Measurements from ENCODE around the gene ZNF275.

ZNF275 gene

DNA sequence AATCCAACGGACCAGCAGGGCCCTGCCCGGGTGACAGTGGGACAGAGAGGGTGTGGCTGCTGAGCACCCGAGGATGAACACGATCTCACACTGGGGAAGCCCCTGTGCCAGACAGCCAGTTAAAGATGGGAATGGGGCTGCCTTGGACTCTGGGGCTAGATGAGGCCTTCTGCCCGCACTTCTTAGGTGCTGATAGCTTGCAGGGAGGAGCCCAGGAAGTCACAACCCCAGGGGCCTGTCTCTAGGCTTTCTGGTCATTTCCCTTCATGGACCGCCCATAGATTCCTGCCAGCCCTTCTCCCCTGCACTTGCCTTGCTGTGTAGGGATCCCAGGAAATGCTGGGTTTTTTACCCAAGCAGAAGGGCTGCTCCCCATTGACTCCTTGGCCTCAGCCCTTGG is 6.2 kb downstream of the ZNF275 start:
- H3K9ac ChIP-seq (ENCODE audit: low read depth, low read length): no peak overlapping the region
- no peaks in the 10 kb centered on the region for H3K4me1 ChIP-seq (ENCODE audit: control insufficient read depth, insufficient read depth, low read length)
- no peak overlapping the region for H3K27ac ChIP-seq (ENCODE audit: low read depth, low read length)
- peaks cover 13% of the 10 kb centered on the region; the same call in 1 of the 2 replicates for H3K36me3 ChIP-seq (ENCODE audit: control insufficient read depth, insufficient read depth, low read length)
- peaks cover 50% of the 10 kb centered on the region for H3K9me3 ChIP-seq (ENCODE audit: control insufficient read depth, insufficient read depth, low read length)
- H3K4me3 ChIP-seq (ENCODE audit: low read depth, low read length): no peak overlapping the region
- H3K27me3 ChIP-seq (ENCODE audit: control insufficient read depth, insufficient read depth, low read length): no peaks in the 10 kb centered on the region

- H3K27ac ChIP-seq (ENCODE audit: low read depth, low read length): no peak overlapping the region
- H3K27me3 ChIP-seq (ENCODE audit: control insufficient read depth, insufficient read depth, low read length): no peaks in the 10 kb centered on the region
- peaks cover 24% of the 10 kb centered on the region for H3K36me3 ChIP-seq (ENCODE audit: control insufficient read depth, insufficient read depth, low read length)
- H3K9ac ChIP-seq (ENCODE audit: low read depth, low read length): no peak overlapping the region
- no peak overlapping the region for H3K4me3 ChIP-seq (ENCODE audit: low read depth, low read length)
- H3K4me1 ChIP-seq (ENCODE audit: control insufficient read depth, insufficient read depth, low read length): no peaks in the 10 kb centered on the region
- H3K9me3 ChIP-seq (ENCODE audit: control insufficient read depth, insufficient read depth, low read length): peaks cover 41% of the 10 kb centered on the region
Measured at GRCh38 chrX:153342762-153343558, 9.0 kb downstream of the ZNF275 start.

- Histone ChIP-seq H3K9ac (ENCODE audit: low read depth, low read length) (no peak overlapping the region), H3K27me3 (ENCODE audit: control insufficient read depth, insufficient read depth, low read length) (no peaks in the 10 kb centered on the region), H3K27ac (ENCODE audit: low read depth, low read length) (no peak overlapping the region), H3K4me1 (ENCODE audit: control insufficient read depth, insufficient read depth, low read length) (no peaks in the 10 kb centered on the region), H3K36me3 (ENCODE audit: control insufficient read depth, insufficient read depth, low read length) (peaks cover 31% of the 10 kb centered on the region), H3K4me3 (ENCODE audit: low read depth, low read length) (no peak overlapping the region), H3K9me3 (ENCODE audit: control insufficient read depth, insufficient read depth, low read length) (peaks cover 41% of the 10 kb centered on the region)
Measured at GRCh38 chrX:153343674-153344073, 9.7 kb downstream of the ZNF275 start.

DNA sequence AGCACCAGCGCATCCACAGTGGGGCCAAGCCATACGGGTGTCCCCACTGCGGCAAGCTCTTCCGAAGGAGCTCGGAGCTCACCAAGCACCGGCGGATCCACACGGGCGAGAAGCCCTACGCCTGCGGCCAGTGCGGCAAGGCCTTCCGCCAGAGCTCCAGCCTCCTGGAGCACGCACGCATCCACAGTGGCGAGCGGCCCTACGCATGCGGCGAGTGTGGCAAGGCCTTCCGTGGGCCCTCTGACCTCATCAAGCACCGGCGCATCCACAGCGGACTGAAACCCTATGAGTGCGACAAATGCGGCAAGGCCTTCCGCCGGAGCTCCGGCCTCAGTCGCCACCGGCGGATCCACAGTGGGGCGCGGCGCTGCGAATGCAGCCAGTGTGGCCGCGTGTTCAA is 13.6 kb downstream of the ZNF275 start:
- no peak overlapping the region for H3K27ac ChIP-seq (ENCODE audit: low read depth, low read length)

GRCh38 chrX:153348421-153348820 is 14.5 kb downstream of the ZNF275 start:
- Histone ChIP-seq H3K4me3 (ENCODE audit: low read depth, low read length) (no peak overlapping the region), H3K9ac (ENCODE audit: low read depth, low read length) (no peak overlapping the region), H3K27me3 (ENCODE audit: control insufficient read depth, insufficient read depth, low read length) (no peaks in the 10 kb centered on the region), H3K9me3 (ENCODE audit: control insufficient read depth, insufficient read depth, low read length) (peaks cover 41% of the 10 kb centered on the region), H3K27ac (ENCODE audit: low read depth, low read length) (no peak overlapping the region), H3K4me1 (ENCODE audit: control insufficient read depth, insufficient read depth, low read length) (no peaks in the 10 kb centered on the region), H3K36me3 (ENCODE audit: control insufficient read depth, insufficient read depth, low read length) (peaks cover 38% of the 10 kb centered on the region)

More for the DNA sequence above, 13.6 kb downstream of the ZNF275 start:
- Histone ChIP-seq H3K9ac (ENCODE audit: low read depth, low read length) (no peak overlapping the region), H3K9me3 (ENCODE audit: control insufficient read depth, insufficient read depth, low read length) (peaks cover 37% of the 10 kb centered on the region), H3K4me3 (ENCODE audit: low read depth, low read length) (no peak overlapping the region), H3K4me1 (ENCODE audit: control insufficient read depth, insufficient read depth, low read length) (no peaks in the 10 kb centered on the region), H3K27me3 (ENCODE audit: control insufficient read depth, insufficient read depth, low read length) (no peaks in the 10 kb centered on the region), H3K36me3 (ENCODE audit: control insufficient read depth, insufficient read depth, low read length) (peaks cover 38% of the 10 kb centered on the region)

DNA sequence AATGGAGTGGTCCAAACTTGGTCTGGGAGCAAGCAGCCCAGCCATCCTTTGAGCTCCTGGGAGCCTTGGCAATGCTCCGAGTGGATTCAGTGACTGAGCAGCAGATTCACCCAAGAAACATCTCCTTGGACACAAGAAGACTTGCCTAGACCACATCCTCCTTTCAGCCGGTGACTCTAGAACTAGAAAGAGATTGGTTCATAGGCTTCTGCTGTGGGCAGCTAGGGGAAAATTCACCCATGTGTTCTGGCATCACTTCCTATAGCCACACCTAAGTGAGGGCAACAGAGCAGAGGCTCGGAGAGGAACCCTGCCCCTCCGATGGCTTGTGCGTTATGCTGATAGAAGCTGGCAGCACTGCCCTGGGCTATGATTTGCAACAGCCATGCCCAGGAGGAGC is 16.0 kb downstream of the ZNF275 start:
- Histone ChIP-seq H3K9ac (ENCODE audit: low read depth, low read length) (no peak overlapping the region), H3K27me3 (ENCODE audit: control insufficient read depth, insufficient read depth, low read length) (no peaks in the 10 kb centered on the region), H3K4me3 (ENCODE audit: low read depth, low read length) (no peak overlapping the region), H3K4me1 (ENCODE audit: control insufficient read depth, insufficient read depth, low read length) (no peaks in the 10 kb centered on the region), H3K9me3 (ENCODE audit: control insufficient read depth, insufficient read depth, low read length) (peaks cover 34% of the 10 kb centered on the region), H3K27ac (ENCODE audit: low read depth, low read length) (no peak overlapping the region), H3K36me3 (ENCODE audit: control insufficient read depth, insufficient read depth, low read length) (peaks cover 33% of the 10 kb centered on the region)

DNA sequence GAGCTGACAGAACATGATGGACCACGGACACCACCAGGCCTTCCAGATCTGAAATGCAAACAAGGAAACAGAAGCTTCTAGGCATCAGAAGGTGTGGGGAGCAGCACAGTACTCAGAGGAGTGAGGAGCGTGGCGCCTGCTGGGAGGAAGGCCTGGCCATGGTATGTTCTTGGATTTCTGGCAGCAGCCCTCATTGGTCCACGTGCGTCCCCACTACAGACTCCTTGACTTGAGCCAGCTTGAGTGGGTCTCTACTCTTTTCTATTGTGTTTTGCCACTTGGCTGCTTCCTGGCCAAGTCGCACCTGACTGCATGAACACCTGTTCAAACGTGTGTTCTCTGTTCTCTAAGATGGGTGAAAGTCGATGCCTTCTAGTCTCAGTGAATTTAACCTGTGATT is 18.0 kb downstream of the ZNF275 start:
- peaks cover 44% of the 10 kb centered on the region for H3K9me3 ChIP-seq (ENCODE audit: control insufficient read depth, insufficient read depth, low read length)
- no peak overlapping the region for H3K27ac ChIP-seq (ENCODE audit: low read depth, low read length)
- H3K27me3 ChIP-seq (ENCODE audit: control insufficient read depth, insufficient read depth, low read length): no peaks in the 10 kb centered on the region
- H3K36me3 ChIP-seq (ENCODE audit: control insufficient read depth, insufficient read depth, low read length): peaks cover 27% of the 10 kb centered on the region
- no peak overlapping the region for H3K9ac ChIP-seq (ENCODE audit: low read depth, low read length)
- no peaks in the 10 kb centered on the region for H3K4me1 ChIP-seq (ENCODE audit: control insufficient read depth, insufficient read depth, low read length)
- no peak overlapping the region for H3K4me3 ChIP-seq (ENCODE audit: low read depth, low read length)

GRCh38 chrX:153352858-153353257 is 18.9 kb downstream of the ZNF275 start:
- peaks cover 20% of the 10 kb centered on the region for H3K36me3 ChIP-seq (ENCODE audit: control insufficient read depth, insufficient read depth, low read length)
- H3K9ac ChIP-seq (ENCODE audit: low read depth, low read length): no peak overlapping the region
- no peak overlapping the region for H3K4me3 ChIP-seq (ENCODE audit: low read depth, low read length)
- peaks cover 51% of the 10 kb centered on the region for H3K9me3 ChIP-seq (ENCODE audit: control insufficient read depth, insufficient read depth, low read length)
- H3K4me1 ChIP-seq (ENCODE audit: control insufficient read depth, insufficient read depth, low read length): no peaks in the 10 kb centered on the region
- H3K27me3 ChIP-seq (ENCODE audit: control insufficient read depth, insufficient read depth, low read length): no peaks in the 10 kb centered on the region
- no peak overlapping the region for H3K27ac ChIP-seq (ENCODE audit: low read depth, low read length)

- Histone ChIP-seq H3K36me3 (ENCODE audit: control insufficient read depth, insufficient read depth, low read length) (peaks cover 15% of the 10 kb centered on the region), H3K9ac (ENCODE audit: low read depth, low read length) (no peak overlapping the region), H3K27ac (ENCODE audit: low read depth, low read length) (no peak overlapping the region), H3K27me3 (ENCODE audit: control insufficient read depth, insufficient read depth, low read length) (no peaks in the 10 kb centered on the region), H3K4me3 (ENCODE audit: low read depth, low read length) (no peak overlapping the region), H3K4me1 (ENCODE audit: control insufficient read depth, insufficient read depth, low read length) (no peaks in the 10 kb centered on the region), H3K9me3 (ENCODE audit: control insufficient read depth, insufficient read depth, low read length) (peaks cover 56% of the 10 kb centered on the region)
Measured at GRCh38 chrX:153353416-153353815, 19.5 kb downstream of the ZNF275 start.

- Histone ChIP-seq H3K4me3 (ENCODE audit: low read depth, low read length) (no peak overlapping the region), H3K27ac (ENCODE audit: low read depth, low read length) (no peak overlapping the region), H3K27me3 (ENCODE audit: control insufficient read depth, insufficient read depth, low read length) (no peaks in the 10 kb centered on the region), H3K9me3 (ENCODE audit: control insufficient read depth, insufficient read depth, low read length) (peaks cover 66% of the 10 kb centered on the region), H3K36me3 (ENCODE audit: control insufficient read depth, insufficient read depth, low read length) (no peaks in the 10 kb centered on the region), H3K4me1 (ENCODE audit: control insufficient read depth, insufficient read depth, low read length) (no peaks in the 10 kb centered on the region), H3K9ac (ENCODE audit: low read depth, low read length) (no peak overlapping the region)
Measured at GRCh38 chrX:153357877-153358276, 23.9 kb downstream of the ZNF275 start.

DNA sequence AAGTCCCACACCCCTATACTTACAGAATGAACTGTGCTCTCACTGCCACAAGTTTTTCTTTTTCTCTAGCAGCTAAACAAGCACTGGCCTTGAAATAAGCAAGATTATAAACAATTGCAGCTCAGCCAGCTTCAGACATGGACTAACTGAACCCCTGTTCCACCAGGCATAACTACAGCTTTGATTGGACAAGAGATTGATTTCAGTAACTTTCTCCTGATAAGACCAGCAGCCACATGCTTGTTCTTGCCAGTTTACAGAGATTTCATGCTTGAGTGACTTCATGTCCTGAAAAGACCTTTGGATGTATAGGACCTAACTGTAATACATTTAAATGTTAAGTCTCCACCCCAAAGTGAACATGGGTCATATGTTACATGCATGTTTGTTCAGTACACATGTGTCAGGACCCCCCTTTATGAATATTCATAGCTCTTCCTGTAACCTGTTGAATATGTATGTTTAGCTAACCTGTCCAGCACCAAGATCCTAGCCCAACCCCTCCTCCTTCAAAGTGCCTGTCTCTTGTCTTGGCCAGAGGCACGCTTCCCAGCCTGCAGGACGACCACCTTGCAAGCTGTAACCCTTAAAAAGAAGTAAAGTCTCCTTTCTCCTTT is 27.9 kb downstream of the ZNF275 start:
- no peaks in the 10 kb centered on the region for H3K36me3 ChIP-seq (ENCODE audit: control insufficient read depth, insufficient read depth, low read length)
- no peak overlapping the region for H3K27ac ChIP-seq (ENCODE audit: low read depth, low read length)
- no peak overlapping the region for H3K9ac ChIP-seq (ENCODE audit: low read depth, low read length)
- no peaks in the 10 kb centered on the region for H3K27me3 ChIP-seq (ENCODE audit: control insufficient read depth, insufficient read depth, low read length)
- H3K9me3 ChIP-seq (ENCODE audit: control insufficient read depth, insufficient read depth, low read length): peaks cover 49% of the 10 kb centered on the region
- H3K4me3 ChIP-seq (ENCODE audit: low read depth, low read length): no peak overlapping the region
- H3K4me1 ChIP-seq (ENCODE audit: control insufficient read depth, insufficient read depth, low read length): no peaks in the 10 kb centered on the region
